GM12891 (cell line): ENCODE results near the gene SPEM3.
"Not testable (repeated sequence)": the region's sequence is repeated elsewhere in the genome, so short reads cannot be mapped to it uniquely, and the experiment has no call there.

Experiments used
- POLR2A ChIP-seq: IDR thresholded peaks from 2 replicates; pipeline ENCODE4 v1.6.1; 2011; ENCODE audit warnings: low read depth, low read length, control low read depth
- POLR2AphosphoS5 ChIP-seq: IDR thresholded peaks from 2 replicates; pipeline ENCODE4 v1.6.1; 2011; ENCODE audit warnings: low read depth, low read length, control low read depth
- POU2F2 ChIP-seq: IDR thresholded peaks from 2 replicates; pipeline ENCODE4 v1.6.1; 2011; ENCODE audit warnings: low read depth, mild to moderate bottlenecking, control low read depth, low read length, moderate library complexity

GRCh38 chr17:7481842-7482741 lies 53.4 kb downstream of the SPEM3 start:
- not testable (repeated sequence) for TF ChIP-seq POLR2A, POU2F2, POLR2AphosphoS5
